GM12874 (cell line): Measurements from ENCODE around the gene TMEM141.

ENCODE experiments used
- TF ChIP-seq, protein P1 (sequence below): IDR thresholded peaks from 2 replicates; pipeline ENCODE4 v1.5.1; 2011; ENCODE audit warnings: low read depth, mild to moderate bottlenecking, control low read depth, low read length, moderate library complexity; ENCODE audit not compliant: insufficient read depth

Gene TMEM141

DNA sequence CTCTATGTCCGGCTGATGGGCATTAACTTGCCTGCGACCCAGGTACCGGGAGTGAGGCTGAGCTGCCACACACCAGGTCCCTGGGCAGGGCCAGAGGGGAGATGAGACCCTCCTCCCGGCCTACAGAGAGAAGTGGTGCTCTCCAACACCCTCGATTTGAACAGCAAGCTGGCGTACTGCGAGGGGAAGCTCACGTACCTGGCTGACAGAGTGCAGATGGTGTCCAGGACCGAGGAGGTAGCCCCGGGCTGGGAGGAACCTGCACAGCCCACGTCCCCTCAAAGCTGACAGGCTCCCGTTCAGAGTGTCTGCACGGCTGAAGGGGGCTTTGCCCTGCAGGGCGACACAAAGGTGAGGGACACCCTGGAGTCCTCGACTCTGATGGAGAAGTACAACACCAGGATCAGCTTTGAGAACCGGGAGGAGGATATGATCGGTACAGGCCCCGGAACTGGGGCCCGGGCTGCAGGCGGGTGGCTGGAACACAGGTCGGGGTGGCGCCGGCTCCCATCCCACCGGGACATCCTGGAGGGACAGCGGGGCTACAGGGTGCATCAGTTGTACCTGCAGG is 15.6 kb downstream of the TMEM141 start:
- TF ChIP-seq, protein P1, sequence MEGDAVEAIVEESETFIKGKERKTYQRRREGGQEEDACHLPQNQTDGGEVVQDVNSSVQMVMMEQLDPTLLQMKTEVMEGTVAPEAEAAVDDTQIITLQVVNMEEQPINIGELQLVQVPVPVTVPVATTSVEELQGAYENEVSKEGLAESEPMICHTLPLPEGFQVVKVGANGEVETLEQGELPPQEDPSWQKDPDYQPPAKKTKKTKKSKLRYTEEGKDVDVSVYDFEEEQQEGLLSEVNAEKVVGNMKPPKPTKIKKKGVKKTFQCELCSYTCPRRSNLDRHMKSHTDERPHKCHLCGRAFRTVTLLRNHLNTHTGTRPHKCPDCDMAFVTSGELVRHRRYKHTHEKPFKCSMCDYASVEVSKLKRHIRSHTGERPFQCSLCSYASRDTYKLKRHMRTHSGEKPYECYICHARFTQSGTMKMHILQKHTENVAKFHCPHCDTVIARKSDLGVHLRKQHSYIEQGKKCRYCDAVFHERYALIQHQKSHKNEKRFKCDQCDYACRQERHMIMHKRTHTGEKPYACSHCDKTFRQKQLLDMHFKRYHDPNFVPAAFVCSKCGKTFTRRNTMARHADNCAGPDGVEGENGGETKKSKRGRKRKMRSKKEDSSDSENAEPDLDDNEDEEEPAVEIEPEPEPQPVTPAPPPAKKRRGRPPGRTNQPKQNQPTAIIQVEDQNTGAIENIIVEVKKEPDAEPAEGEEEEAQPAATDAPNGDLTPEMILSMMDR: no peak

DNA sequence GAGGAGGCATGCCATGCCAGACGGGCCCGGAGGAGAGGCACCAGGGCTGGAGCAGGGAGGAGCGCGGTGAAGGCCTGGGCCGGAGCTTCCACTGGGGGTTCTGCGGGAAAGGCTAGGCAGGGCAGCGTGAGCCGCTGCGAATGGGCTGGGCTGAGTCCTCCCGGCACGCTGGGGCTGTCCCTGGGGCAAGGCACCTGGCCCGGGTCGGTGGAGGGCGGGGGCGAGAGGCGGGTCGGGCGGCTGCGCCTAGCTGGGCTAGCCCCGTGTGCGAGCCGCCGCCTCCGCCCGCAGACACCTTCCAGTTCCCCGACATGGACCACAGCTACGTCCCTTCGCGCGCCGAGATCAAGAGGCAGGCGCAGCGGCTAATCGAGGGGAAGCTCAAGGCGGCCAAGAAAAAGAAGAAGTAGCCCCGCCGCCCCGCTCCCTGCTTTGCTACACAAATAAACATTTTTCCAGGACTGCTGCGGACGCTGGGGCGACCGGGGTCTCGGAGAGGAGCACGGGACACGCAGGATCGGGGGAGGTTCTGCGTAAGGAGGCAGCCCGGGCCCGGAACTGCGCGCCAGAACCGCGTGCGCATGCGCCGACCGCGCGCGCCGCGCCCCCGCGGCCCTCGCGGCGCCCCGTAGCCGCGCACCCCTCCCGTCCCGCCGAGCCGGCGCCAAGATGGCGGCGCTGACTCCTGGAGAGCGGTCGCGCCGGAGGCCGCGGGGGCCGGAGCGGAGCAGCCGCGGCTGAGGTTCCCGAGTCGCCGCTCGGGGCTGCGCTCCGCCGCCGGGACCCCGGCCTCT is 16.3 kb downstream of the TMEM141 start, which contains the start of gene RABL6:
Gene RABL6, plus strand, starts transcription at position 668 of the 794 bp plus-strand sequence. CDS start 249 bp downstream, outside the sequence.
- TF ChIP-seq, protein P1: no peak

DNA sequence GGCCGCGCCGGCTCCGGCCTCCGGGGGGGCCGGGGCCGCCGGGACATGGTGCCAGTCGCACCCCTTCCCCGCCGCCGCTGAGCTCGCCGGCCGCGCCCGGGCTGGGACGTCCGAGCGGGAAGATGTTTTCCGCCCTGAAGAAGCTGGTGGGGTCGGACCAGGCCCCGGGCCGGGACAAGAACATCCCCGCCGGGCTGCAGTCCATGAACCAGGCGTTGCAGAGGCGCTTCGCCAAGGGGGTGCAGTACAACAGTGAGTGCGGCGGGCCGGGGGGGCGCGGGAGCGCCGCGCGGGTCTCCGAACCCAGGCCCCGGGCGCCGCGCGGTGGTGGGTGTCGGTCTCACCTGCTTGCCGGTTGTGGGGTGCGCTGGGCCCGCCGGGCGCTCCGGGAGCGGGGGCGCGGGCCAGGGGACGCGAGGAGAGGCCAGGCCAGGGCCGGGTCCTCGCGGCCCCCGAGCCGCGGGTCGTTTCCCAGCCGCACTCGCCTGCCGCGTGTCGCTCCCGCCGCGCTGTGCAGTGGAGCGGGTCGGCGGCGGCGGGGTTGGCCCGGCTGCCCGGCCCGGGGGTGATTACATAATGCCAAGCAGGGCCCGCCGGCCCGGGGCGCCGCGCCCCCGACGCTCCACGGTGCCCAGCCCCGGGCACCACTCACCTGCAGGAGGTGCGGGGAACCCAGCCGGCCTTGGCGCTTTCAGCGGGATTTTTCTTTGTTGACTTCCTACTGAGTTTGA is 17.1 kb downstream of the TMEM141 start:
- TF ChIP-seq, protein P1: no peak

DNA sequence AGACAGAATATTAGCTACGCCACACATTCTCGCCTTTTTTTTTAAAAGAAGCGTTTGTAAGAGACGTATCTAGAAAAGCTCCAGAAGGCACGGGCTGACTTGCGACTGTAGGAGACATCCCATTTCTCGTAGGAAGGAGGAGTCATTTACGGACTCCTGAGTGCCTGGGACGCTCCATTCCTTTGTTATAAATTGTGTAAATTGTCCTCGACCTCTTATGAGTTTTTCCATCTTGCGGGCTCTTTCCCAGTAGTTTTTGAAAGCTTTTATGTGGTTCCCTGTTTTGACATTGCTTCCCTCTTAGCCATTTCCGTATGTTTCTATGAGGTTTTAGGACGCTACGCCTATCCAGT is 17.6 kb downstream of the TMEM141 start:
- TF ChIP-seq, protein P1: no peak

DNA sequence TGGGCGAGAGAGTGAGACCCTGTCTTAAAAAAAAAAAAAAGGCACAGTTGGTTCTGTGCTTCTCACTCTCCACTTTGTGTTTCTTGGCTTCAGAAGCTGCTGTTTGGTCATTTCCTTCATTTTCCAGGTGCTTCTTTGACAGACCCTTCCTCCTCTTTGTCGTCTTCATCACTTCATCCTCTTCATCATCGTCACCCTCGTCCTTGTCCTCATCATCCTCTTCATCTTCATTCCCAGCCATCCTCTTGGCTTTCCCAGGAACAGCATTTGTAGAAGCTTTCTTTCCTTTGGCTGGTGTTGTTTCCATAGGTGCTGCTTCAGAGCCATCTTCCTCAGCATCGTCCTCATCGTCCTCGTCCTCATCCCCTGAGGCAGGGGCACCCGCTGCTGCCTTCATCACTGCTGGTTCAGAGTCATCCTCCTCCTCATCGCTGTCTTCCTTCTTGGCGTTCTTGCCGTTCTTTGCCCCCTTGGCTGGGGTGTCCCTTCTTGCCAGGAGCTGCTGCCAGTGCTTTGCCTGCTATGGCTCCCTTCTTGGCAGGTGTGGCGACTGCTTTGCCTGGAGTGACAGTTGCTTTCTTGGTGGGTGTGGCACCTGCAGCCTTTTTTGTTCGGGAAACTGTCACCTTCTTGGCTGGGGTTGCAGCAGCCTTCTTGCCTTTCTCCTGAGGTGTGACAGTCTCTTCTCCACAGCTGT is 23.7 kb downstream of the TMEM141 start:
- TF ChIP-seq, protein P1: no peak

DNA sequence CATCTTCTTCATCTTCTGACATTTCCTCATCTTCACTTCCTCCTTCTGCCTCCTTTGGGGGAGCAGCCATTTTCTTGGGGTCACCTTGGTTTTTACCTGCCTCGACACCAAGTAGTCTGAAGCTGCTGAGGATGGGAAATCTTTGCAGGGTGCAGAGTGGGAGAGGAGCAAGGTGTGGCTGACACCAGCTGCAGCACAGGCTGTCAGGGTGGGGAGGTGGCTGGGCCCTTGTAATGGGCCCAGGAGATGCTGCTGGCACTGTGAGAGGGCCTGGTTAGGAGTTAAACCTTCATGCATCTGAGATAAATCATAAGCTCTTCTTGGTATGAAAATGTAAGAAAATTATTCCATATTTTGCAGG is 24.3 kb downstream of the TMEM141 start:
- TF ChIP-seq, protein P1: no peak
